Psoas muscle (tissue), 8 donors: ENCODE measurements around the gene BRD7. TPM values are rescaled to one million over a fixed set of nuclear protein-coding genes. Genes with fewer than 3 reads are reported as not detected.
A peak's percentile ranks its signal among the peaks of the same experiment; 100 is the strongest.

Experiments used
- ATAC-seq, 4 donors: fragments of 200-7000 bp; cut with Tn5 transposase; one replicate each; pipeline ENCODE4 v1.9.1; 2020; ENCODE audit warnings: moderate library complexity in 3 of 4, mild to moderate bottlenecking in 2 of 4
- DNase-seq, 2 donors: peaks; one replicate each; pipeline ENCODE4 v3.0.0-alpha.2; 2020
- H3K27ac ChIP-seq: fragments of 200-600 bp; one replicate; pipeline ENCODE4 v1.8.0; 2022
- H3K27me3 ChIP-seq, 3 donors: fragments of 200-600 bp in 1 of 3; one replicate each; pipeline versions ENCODE4 v1.6.1 to v1.8.0; 2013 to 2022; ENCODE audit warnings: low read length in 2 of 3, mild to moderate bottlenecking in 2 of 3, moderate library complexity in 1 of 3; ENCODE audit not compliant: insufficient read depth in 3 of 3
- H3K36me3 ChIP-seq, 2 donors: fragments of 200-600 bp in 1 of 2; one replicate each; pipeline versions ENCODE4 v1.6.1 to v1.8.0; 2013 to 2022; ENCODE audit warnings: low read depth in 1 of 2, mild to moderate bottlenecking in 1 of 2, moderate library complexity in 1 of 2; ENCODE audit not compliant: insufficient read depth in 1 of 2
- H3K4me1 ChIP-seq: fragments of 200-600 bp; one replicate; pipeline ENCODE4 v1.8.0; 2022
- H3K4me3 ChIP-seq: fragments of 200-600 bp; one replicate; pipeline ENCODE4 v1.8.0; 2022; ENCODE audit warnings: mild to moderate bottlenecking
- H3K9me3 ChIP-seq: fragments of 200-600 bp; one replicate; pipeline ENCODE4 v1.8.0; 2022
- CTCF ChIP-seq: fragments of 200-600 bp; IDR thresholded peaks from one replicate; pipeline ENCODE4 v1.8.0; 2022; ENCODE audit warnings: antibody characterized with exemption
- WGBS, 3 donors: extraction: QIAGEN DNeasy Blood & Tissue Kit; methylation state at CpG; one replicate each; pipeline versions ENCODE4 v1.1.6 to v1.1.7; 2013; 5-methylcytosine and 5-hydroxymethylcytosine counted together
- intact Hi-C, 2 donors: fragments of 100-400 bp; cut with DNase I; formaldehyde crosslinking; loops; one replicate each; pipeline versions ENCODE4 v1.11.0 to v1.14.2; 2022
- polyA plus RNA-seq, 3 donors: library from polyadenylated mRNA; stranded (reverse); fragments of 200-250 nt; gene quantifications; one replicate each; pipeline ENCODE4 v1.2.3, GENCODE V29; 2013
- total RNA-seq, 4 donors: library from RNA; stranded (reverse); fragmentation: NEBNext Ultra II Directional in 2 of 4; extraction: Animal tissue kit (Norgen Biotek cat#: 25700) in 2 of 4; gene quantifications; one replicate each; pipeline versions ENCODE4 v1.2.1 to v1.2.4, GENCODE V29; 2021 to 2023
- donor health status: healthy with polysubstance abuse.
- donor health status: DM: no; HTN: no; CAD: no; lungs with moderate emphysema.
- donor health status: Bipolar disorder and iron deficiency.
- donor health status: healthy.
- donor health status: DM: yes; HTN: yes; CAD: no.
- donor health status: DM: no; HTN: no; CAD: no.
- donor health status: DM: no; HTN: no; CAD: no.
- donor health status: DM: yes; HTN: yes; CAD: no.

The BRD7 gene
- total and polyA plus RNA-seq, 7 donors = 32.4 to 77.1 (median 49.1) TPM

DNA sequence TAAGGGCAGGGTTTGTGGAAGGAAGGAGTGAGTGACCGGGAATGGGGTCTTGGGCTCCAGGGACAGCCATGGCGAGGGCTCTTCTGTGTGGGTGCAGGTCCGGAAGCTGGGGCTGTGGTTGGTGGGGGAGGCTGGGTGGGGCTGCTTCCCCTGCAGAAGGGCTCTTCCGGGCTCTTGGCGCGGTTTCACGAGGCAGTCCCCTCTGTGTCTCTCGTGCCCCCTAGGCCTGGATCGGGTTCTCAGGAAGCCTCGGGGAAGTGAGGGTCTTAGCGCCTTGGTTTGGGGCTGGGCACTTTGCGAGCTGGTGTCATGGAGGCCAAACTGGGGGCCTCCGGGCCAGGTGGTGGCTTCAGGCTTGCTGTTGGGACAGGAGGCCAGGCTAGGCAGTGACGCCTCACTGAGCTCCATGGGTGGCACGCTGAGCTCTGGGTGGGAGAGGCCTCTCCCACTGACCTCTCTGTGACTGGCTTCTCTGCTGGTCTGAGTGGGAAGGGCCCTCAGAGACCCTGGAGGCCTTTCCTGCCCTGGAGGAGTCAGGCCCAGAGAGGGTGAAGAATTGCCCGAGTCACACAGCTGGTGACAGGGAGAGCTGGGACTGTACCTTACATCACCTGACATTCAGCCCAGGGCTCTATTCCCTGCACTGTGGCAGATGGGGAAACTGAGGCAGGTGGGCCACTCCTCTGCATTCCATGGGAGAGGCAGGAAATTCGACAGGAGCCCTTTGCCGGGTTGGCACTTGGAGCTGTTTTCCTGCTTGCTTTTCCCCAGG, 94.3 kb downstream of the BRD7 start:
- peak overlapping the region; percentile 30 for H3K4me3 ChIP-seq
- no peak overlapping the region for H3K27ac ChIP-seq
- 73 to 84% (median 75%) methylated on average over 16 to 18 of the region's 18 CpGs for WGBS, 3 donors
- no peaks in the 10 kb centered on the region for H3K36me3 ChIP-seq
- DNase-seq (peak in 1 of 2 donors; percentile 59), ATAC-seq (no peak)
- no peaks in the 10 kb centered on the region for H3K9me3 ChIP-seq
- TF ChIP-seq CTCF = no peak
- intact Hi-C loops = no loop called here
- no peaks in the 10 kb centered on the region for H3K27me3 ChIP-seq
- no peaks in the 10 kb centered on the region for H3K4me1 ChIP-seq

GRCh38 chr16:50273888-50274325, 94.9 kb downstream of the BRD7 start:
- Histone ChIP-seq H3K9me3 (no peaks in the 10 kb centered on the region), H3K36me3 (no peaks in the 10 kb centered on the region), H3K4me3 (peak overlapping the region; percentile 30), H3K4me1 (no peaks in the 10 kb centered on the region), H3K27me3 (no peaks in the 10 kb centered on the region), H3K27ac (no peak overlapping the region)
- intact Hi-C loops = no loop called here
- ATAC-seq (peak in 1 of 4 donors; percentile 12), DNase-seq (peak in 1 of 2 donors; percentile 49)
- WGBS, 3 donors = 73 to 86% (median 75%) methylated on average over 13 of the region's 13 CpGs
- no peak for TF ChIP-seq CTCF

DNA sequence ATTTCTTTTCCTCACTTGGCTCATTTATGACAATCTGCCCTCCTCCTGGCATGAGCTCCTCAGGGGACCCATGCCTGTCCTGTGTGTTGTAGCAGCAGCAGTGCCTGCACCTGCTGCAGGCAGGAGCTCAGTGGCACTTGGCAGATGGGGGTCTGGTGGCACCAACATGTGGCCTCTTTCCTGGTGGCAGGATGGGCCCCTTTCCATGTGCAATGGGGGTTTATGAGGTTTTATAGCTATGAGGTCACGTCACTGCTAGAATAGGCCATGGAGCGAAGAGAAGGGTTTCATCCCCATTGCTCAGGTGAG, 95.5 kb downstream of the BRD7 start:
- no peaks in the 10 kb centered on the region for H3K4me1 ChIP-seq
- no peak for ATAC-seq
- intact Hi-C loops = no loop called here
- WGBS, 3 donors = 78 to 89% (median 87%) methylated on average over 2 of the region's 2 CpGs
- H3K27me3 ChIP-seq = no peaks in the 10 kb centered on the region
- H3K4me3 ChIP-seq = no peak overlapping the region
- H3K9me3 ChIP-seq = no peaks in the 10 kb centered on the region
- H3K36me3 ChIP-seq = no peaks in the 10 kb centered on the region
- H3K27ac ChIP-seq = no peak overlapping the region
- no peak for TF ChIP-seq CTCF
- DNase-seq = peak in 1 of 2 donors; percentile 16

DNA sequence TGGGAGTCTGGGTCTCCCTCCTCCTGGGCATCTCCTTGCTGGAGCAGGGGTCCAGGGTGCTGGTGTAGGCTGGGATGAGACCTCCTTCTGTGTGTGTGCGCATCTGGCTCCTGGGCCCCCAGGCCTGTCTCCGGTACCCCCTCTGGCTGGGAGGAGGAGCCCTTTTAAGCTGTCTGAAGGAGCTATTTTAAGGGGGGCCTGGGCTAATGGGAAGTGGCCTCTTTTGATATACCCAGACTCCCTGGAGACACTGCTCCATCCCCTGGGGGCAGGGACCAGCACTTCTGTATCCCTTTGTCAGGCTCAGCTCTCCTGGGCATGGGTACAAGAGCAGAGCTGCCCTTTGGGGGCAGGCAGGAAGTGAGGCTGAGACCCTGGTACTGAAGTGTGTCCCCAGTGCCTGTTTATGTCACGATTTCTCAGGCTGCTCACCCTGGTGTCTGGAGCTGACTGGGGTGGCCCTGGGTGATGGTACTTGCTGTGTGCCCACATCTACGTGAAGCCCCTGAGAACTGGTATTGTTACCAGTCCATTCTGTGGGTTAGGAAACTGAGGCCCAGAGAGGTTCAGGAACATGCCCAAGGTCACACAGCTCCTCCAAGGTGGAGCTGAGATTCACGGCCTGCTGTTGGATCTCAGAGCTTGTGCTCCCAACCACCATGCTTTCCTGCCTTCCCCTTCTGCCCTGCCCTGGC, 96.0 kb downstream of the BRD7 start:
- ATAC-seq = no peak
- intact Hi-C loops = no loop called here
- no peak overlapping the region for H3K4me3 ChIP-seq
- no peak for TF ChIP-seq CTCF
- no peaks in the 10 kb centered on the region for H3K4me1 ChIP-seq
- no peaks in the 10 kb centered on the region for H3K9me3 ChIP-seq
- no peaks in the 10 kb centered on the region for H3K27me3 ChIP-seq
- 84 to 91% (median 90%) methylated on average over 4 to 5 of the region's 5 CpGs for WGBS, 3 donors
- DNase-seq = peak in 1 of 2 donors; percentile 22
- no peaks in the 10 kb centered on the region for H3K36me3 ChIP-seq
- H3K27ac ChIP-seq = no peak overlapping the region
